Measurements from ENCODE around the gene KRT4. TPM values are rescaled to one million over a fixed set of nuclear protein-coding genes. Genes with fewer than 3 reads are reported as not detected.

KRT4 gene
- polyA plus RNA-seq, 6 donors from 2014 or later: not detected

GRCh38 chr12:52805739-52806138, 8.2 kb downstream of the KRT4 start:
- Mint-ChIP-seq H3K9me3 (no peaks in the 10 kb centered on the region), H3K27ac (no peak overlapping the region), H3K4me1 (no peaks in the 10 kb centered on the region), H3K27me3 (peaks cover 26 to 50% (median 30%) of the 10 kb centered on the region in 3 donors), H3K4me3 (no peak overlapping the region), H3K36me3 (no peaks in the 10 kb centered on the region)
- no peak for DNase-seq
- no peak for ATAC-seq (ENCODE audit: low read depth in 2 of 2)

- Mint-ChIP-seq H3K36me3 (no peaks in the 10 kb centered on the region), H3K4me1 (no peaks in the 10 kb centered on the region), H3K27me3 (peaks cover 26 to 50% (median 32%) of the 10 kb centered on the region in 3 donors), H3K27ac (no peak overlapping the region), H3K4me3 (no peak overlapping the region), H3K9me3 (no peaks in the 10 kb centered on the region)
- no peak for DNase-seq
- no peak for ATAC-seq (ENCODE audit: low read depth in 2 of 2)
Observed at GRCh38 chr12:52805000-52805399, 8.9 kb downstream of the KRT4 start.

GRCh38 chr12:52802442-52802841, 11.5 kb downstream of the KRT4 start:
- H3K27me3 Mint-ChIP-seq: peaks cover 27 to 33% (median 28%) of the 10 kb centered on the region in 3 donors
- H3K36me3 Mint-ChIP-seq: no peaks in the 10 kb centered on the region
- H3K4me1 Mint-ChIP-seq: no peaks in the 10 kb centered on the region
- no peak for DNase-seq
- H3K27ac Mint-ChIP-seq: peak overlapping the region in 1 of 6 donors; percentile 64
- no peak overlapping the region for H3K4me3 Mint-ChIP-seq
- no peaks in the 10 kb centered on the region for H3K9me3 Mint-ChIP-seq
- no peak for ATAC-seq (ENCODE audit: low read depth in 2 of 2)

- Mint-ChIP-seq H3K9me3 (no peaks in the 10 kb centered on the region), H3K4me3 (no peak overlapping the region), H3K27ac (no peak overlapping the region), H3K4me1 (no peaks in the 10 kb centered on the region), H3K36me3 (no peaks in the 10 kb centered on the region), H3K27me3 (peaks cover 24 to 33% (median 27%) of the 10 kb centered on the region in 3 donors)
- DNase-seq (no peak), ATAC-seq (ENCODE audit: low read depth in 2 of 2) (no peak)
Observed at GRCh38 chr12:52801773-52802172, 12.1 kb downstream of the KRT4 start.

- H3K4me1 Mint-ChIP-seq: no peaks in the 10 kb centered on the region
- no peaks in the 10 kb centered on the region for H3K9me3 Mint-ChIP-seq
- ATAC-seq (ENCODE audit: low read depth in 2 of 2) (no peak), DNase-seq (no peak)
- peaks cover 10 to 34% (median 26%) of the 10 kb centered on the region in 3 donors for H3K27me3 Mint-ChIP-seq
- H3K27ac Mint-ChIP-seq: no peak overlapping the region
- H3K4me3 Mint-ChIP-seq: no peak overlapping the region
- H3K36me3 Mint-ChIP-seq: no peaks in the 10 kb centered on the region
Observed at GRCh38 chr12:52800259-52800917, 13.5 kb downstream of the KRT4 start.

- H3K36me3 Mint-ChIP-seq: no peaks in the 10 kb centered on the region
- H3K27ac Mint-ChIP-seq: no peak overlapping the region
- no peaks in the 10 kb centered on the region for H3K4me1 Mint-ChIP-seq
- H3K4me3 Mint-ChIP-seq: no peak overlapping the region
- peaks cover 10 to 42% (median 26%) of the 10 kb centered on the region in 3 donors for H3K27me3 Mint-ChIP-seq
- H3K9me3 Mint-ChIP-seq: no peaks in the 10 kb centered on the region
- no peak for DNase-seq
- no peak for ATAC-seq (ENCODE audit: low read depth in 2 of 2)
Observed at GRCh38 chr12:52799505-52800211, 14.3 kb downstream of the KRT4 start.

GRCh38 chr12:52798671-52799504, 15.0 kb downstream of the KRT4 start:
- peak overlapping the region in 1 of 8 donors; percentile 4 for H3K4me3 Mint-ChIP-seq
- H3K27ac Mint-ChIP-seq: no peak overlapping the region
- H3K4me1 Mint-ChIP-seq: no peaks in the 10 kb centered on the region

GRCh38 chr12:52798003-52798670, 15.8 kb downstream of the KRT4 start:
- no peaks in the 10 kb centered on the region for H3K4me1 Mint-ChIP-seq

More at GRCh38 chr12:52798671-52799504, 15.0 kb downstream of the KRT4 start:
- Mint-ChIP-seq H3K27me3 (peaks cover 10 to 46% (median 21%) of the 10 kb centered on the region in 3 donors), H3K9me3 (no peaks in the 10 kb centered on the region), H3K36me3 (no peaks in the 10 kb centered on the region)
- ATAC-seq (ENCODE audit: low read depth in 2 of 2): no peak
- no peak for DNase-seq

GRCh38 chr12:52797529-52797894, 16.4 kb downstream of the KRT4 start:
- H3K27ac Mint-ChIP-seq: no peak overlapping the region
- DNase-seq (no peak), ATAC-seq (ENCODE audit: low read depth in 2 of 2) (no peak)
- peaks cover 9 to 44% (median 19%) of the 10 kb centered on the region in 3 donors for H3K27me3 Mint-ChIP-seq
- H3K9me3 Mint-ChIP-seq: no peaks in the 10 kb centered on the region
- H3K4me1 Mint-ChIP-seq: no peaks in the 10 kb centered on the region
- H3K36me3 Mint-ChIP-seq: no peaks in the 10 kb centered on the region
- H3K4me3 Mint-ChIP-seq: no peak overlapping the region

More at GRCh38 chr12:52798003-52798670, 15.8 kb downstream of the KRT4 start:
- no peak overlapping the region for H3K4me3 Mint-ChIP-seq
- no peaks in the 10 kb centered on the region for H3K36me3 Mint-ChIP-seq
- no peak for DNase-seq
- ATAC-seq (ENCODE audit: low read depth in 2 of 2): no peak
- no peak overlapping the region for H3K27ac Mint-ChIP-seq
- no peaks in the 10 kb centered on the region for H3K9me3 Mint-ChIP-seq
- peaks cover 10 to 44% (median 18%) of the 10 kb centered on the region in 3 donors for H3K27me3 Mint-ChIP-seq

- ATAC-seq (ENCODE audit: low read depth in 2 of 2): no peak
- DNase-seq: no peak
- Mint-ChIP-seq H3K9me3 (no peaks in the 10 kb centered on the region), H3K4me1 (no peaks in the 10 kb centered on the region), H3K27me3 (peaks cover 4 to 40% (median 21%) of the 10 kb centered on the region in 3 donors), H3K27ac (no peak overlapping the region), H3K4me3 (no peak overlapping the region), H3K36me3 (no peaks in the 10 kb centered on the region)
Observed at GRCh38 chr12:52796839-52797528, 16.9 kb downstream of the KRT4 start.

- Mint-ChIP-seq H3K36me3 (no peaks in the 10 kb centered on the region), H3K4me3 (no peak overlapping the region)
Observed at GRCh38 chr12:52796429-52796794, 17.5 kb downstream of the KRT4 start.

GRCh38 chr12:52795694-52796428, 18.1 kb downstream of the KRT4 start, which contains the start of gene KRT3:
Gene KRT3, minus strand, starts transcription at chr12:52796117. Its CDS starts 75 bp downstream, at chr12:52796042.
- ATAC-seq (ENCODE audit: low read depth in 2 of 2) (no peak), DNase-seq (no peak)
- no peak within 1 kb of the TSS for H3K4me3 Mint-ChIP-seq
- no peaks in the 10 kb centered on the region for H3K9me3 Mint-ChIP-seq
- no peaks in the 10 kb centered on the region for H3K4me1 Mint-ChIP-seq
- H3K36me3 Mint-ChIP-seq: no peaks in the 10 kb centered on the region
- H3K27ac Mint-ChIP-seq: no peak within 1 kb of the TSS
- peaks cover 11 to 45% (median 25%) of the 10 kb centered on the region in 3 donors for H3K27me3 Mint-ChIP-seq

More at GRCh38 chr12:52796429-52796794, 17.5 kb downstream of the KRT4 start:
- Mint-ChIP-seq H3K27me3 (peaks cover 6 to 43% (median 25%) of the 10 kb centered on the region in 3 donors), H3K27ac (no peak overlapping the region), H3K4me1 (no peaks in the 10 kb centered on the region), H3K9me3 (no peaks in the 10 kb centered on the region)
- ATAC-seq (ENCODE audit: low read depth in 2 of 2) (no peak), DNase-seq (no peak)
